B cell (primary cell): ENCODE measurements around the gene NIPBL. TPM values are rescaled to one million over a fixed set of nuclear protein-coding genes. Genes with fewer than 3 reads are reported as not detected.

Source experiments
- ATAC-seq: fragments of 200-7000 bp; cut with Tn5 transposase; one replicate; pipeline ENCODE4 v1.10.0; 2021; ENCODE audit warnings: low read depth, mild to moderate bottlenecking, moderate number of reproducible peaks, moderate library complexity
- CTCF ChIA-PET: fragments of 350-600 bp; sonication (Branson Sonifier 250); formaldehyde crosslinking; loops from one replicate; lab custom pipeline; 2021; ENCODE audit warnings: antibody characterized with exemption, inconsistent platforms; lab: Charles Lee
- POLR2A ChIA-PET: fragments of 350-600 bp; sonication (Branson Sonifier 250); formaldehyde crosslinking; loops from one replicate; lab custom pipeline; 2021; ENCODE audit warnings: antibody characterized with exemption; lab: Charles Lee
- DNase-seq: peaks from one replicate; pipeline ENCODE4 v3.0.0; 2013
- H2AFZ ChIP-seq: 2 replicates; pipeline ENCODE4 v1.6.1; 2012; ENCODE audit warnings: mild to moderate bottlenecking, low read depth, low read length; ENCODE audit not compliant: insufficient read depth, poor library complexity, severe bottlenecking
- H3K27ac ChIP-seq, 2 donors: 1 replicate in 1 of 2; 2 replicates in 1 of 2; pipeline ENCODE4 v1.5.1; 2012 to 2013; ENCODE audit warnings: low read length in 2 of 2, mild to moderate bottlenecking in 2 of 2, moderate library complexity in 1 of 2
- H3K27me3 ChIP-seq, 4 experiments: fragments of 200-600 bp in 1 of 4; sonication (generic) in 1 of 4; replicated peaks in 1 of 4; 1 replicate in 2 of 4; 2 replicates in 2 of 4; pipeline versions ENCODE4 v1.6.1 to v1.7.0; 2013 to 2016; ENCODE audit warnings: low read length in 3 of 4, mild to moderate bottlenecking in 2 of 4, mixed read lengths in 1 of 4, moderate library complexity in 1 of 4; ENCODE audit not compliant: insufficient read depth in 4 of 4, control insufficient read depth in 3 of 4; ENCODE audit errors: control extremely low read depth in 1 of 4
- H3K36me3 ChIP-seq, 2 experiments: replicated peaks in 1 of 2; 1 replicate in 1 of 2; 2 replicates in 1 of 2; pipeline versions ENCODE4 v1.6.1 to v1.7.1; 2013; ENCODE audit warnings: low read length in 1 of 2; ENCODE audit not compliant: insufficient read depth in 2 of 2, control insufficient read depth in 1 of 2; ENCODE audit errors: control extremely low read depth in 1 of 2, extremely low read depth in 1 of 2
- H3K4me1 ChIP-seq, 2 donors: fragments of 200-600 bp in 1 of 2; sonication (generic) in 1 of 2; 1 replicate in 1 of 2; 2 replicates in 1 of 2; pipeline versions ENCODE4 v1.5.1 to v1.6.1; 2013 to 2017; ENCODE audit warnings: low read length in 2 of 2; ENCODE audit not compliant: control insufficient read depth in 2 of 2, insufficient read depth in 2 of 2
- H3K4me2 ChIP-seq: replicated peaks from 2 replicates; pipeline ENCODE3; 2012; ENCODE audit warnings: mild to moderate bottlenecking, low read depth, low read length; ENCODE audit not compliant: poor library complexity, severe bottlenecking
- H3K4me3 ChIP-seq, 5 experiments: fragments of 200-600 bp in 1 of 5; sonication (generic) in 1 of 5; 1 replicate in 3 of 5; 2 replicates in 2 of 5; pipeline versions ENCODE4 v1.5.1 to v1.7.0; 2011 to 2016; ENCODE audit warnings: low read length in 4 of 5, mild to moderate bottlenecking in 4 of 5, low read depth in 2 of 5, control low read depth in 1 of 5, moderate library complexity in 1 of 5; ENCODE audit not compliant: insufficient read depth in 1 of 5; ENCODE audit errors: control extremely low read depth in 1 of 5, extremely low read depth in 1 of 5
- H3K79me2 ChIP-seq: fragments of 200-600 bp; sonication (generic); one replicate; pipeline ENCODE4 v1.6.0; 2016; ENCODE audit warnings: low read length; ENCODE audit not compliant: control insufficient read depth, insufficient read depth
- H3K9ac ChIP-seq: fragments of 200-600 bp; sonication (generic); 2 replicates; pipeline ENCODE4 v1.6.1; 2017; ENCODE audit warnings: mild to moderate bottlenecking, low read length, moderate library complexity
- H3K9me3 ChIP-seq, 3 donors: one replicate each; pipeline versions ENCODE4 v1.6.1 to v1.7.1; 2013; ENCODE audit warnings: low read length in 2 of 3; ENCODE audit not compliant: control insufficient read depth in 2 of 3, insufficient read depth in 1 of 3; ENCODE audit errors: control extremely low read depth in 1 of 3
- H4K20me1 ChIP-seq: 2 replicates; pipeline ENCODE4 v1.6.0; 2012; ENCODE audit warnings: mild to moderate bottlenecking, low read length; ENCODE audit not compliant: insufficient read depth, control insufficient read depth, poor library complexity, severe bottlenecking
- H3K27ac Mint-ChIP-seq: one replicate; pipeline ENCODE4 v1.8.0; 2021; ENCODE audit warnings: mixed read lengths
- H3K27me3 Mint-ChIP-seq: one replicate; pipeline ENCODE4 v1.8.0; 2021; ENCODE audit warnings: mixed read lengths
- H3K4me1 Mint-ChIP-seq: one replicate; pipeline ENCODE4 v1.8.0; 2021; ENCODE audit warnings: mixed read lengths
- H3K4me3 Mint-ChIP-seq: one replicate; pipeline ENCODE4 v1.8.0; 2021; ENCODE audit warnings: mixed read lengths
- H3K9me3 Mint-ChIP-seq: one replicate; pipeline ENCODE4 v1.8.0; 2022; ENCODE audit warnings: mixed read lengths; ENCODE audit not compliant: insufficient read depth
- EZH2 ChIP-seq: IDR thresholded peaks from 2 replicates; pipeline ENCODE4 v1.6.1; 2012; ENCODE audit warnings: borderline replicate concordance, low read depth, mild to moderate bottlenecking, moderate library complexity, low read length; ENCODE audit not compliant: insufficient read depth, poor library complexity, severe bottlenecking
- WGBS: methylation state at CpG from one replicate; pipeline ENCODE4 v1.1.5; 2013; ENCODE audit warnings: missing lambda C conversion rate; ENCODE audit not compliant: insufficient coverage; 5-methylcytosine and 5-hydroxymethylcytosine counted together
- intact Hi-C: fragments of 100-400 bp; cut with micrococcal nuclease; formaldehyde crosslinking; loops from one replicate; pipeline ENCODE4 v1.10.0; 2022
- polyA plus RNA-seq: library from polyadenylated mRNA; depleted of rRNA; stranded (reverse); fragments of >200 nt; gene quantifications from 2 replicates; pipeline ENCODE4 v1.2.3, GENCODE V29; 2012
- total RNA-seq, 2 donors: library from RNA; stranded (reverse); fragments of 120-200 nt in 1 of 2; gene quantifications; 1 replicate in 1 of 2; 2 replicates in 1 of 2; pipeline versions ENCODE4 v1.2.3 to v1.2.4, GENCODE V29; 2013 to 2022
- TF ChIP-seq, protein P1 (sequence below): fragments of 200-600 bp; IDR thresholded peaks from one replicate; pipeline ENCODE4 v1.8.0; 2022; ENCODE audit warnings: antibody characterized with exemption, mild to moderate bottlenecking

NIPBL gene
- total and polyA plus RNA-seq, 2 donors (not counting 1 experiment from before 2014, with no cell fraction given): 24.7 to 112 TPM

- CTCF ChIA-PET: no interaction called here
These were observed 39.7 kb upstream of the NIPBL start for GRCh38 chr5:36836831-36837230.

More at GRCh38 chr5:36836831-36837230, 39.7 kb upstream of the NIPBL start:
- H3K9ac ChIP-seq: no peak overlapping the region
- H3K4me3 Mint-ChIP-seq: no peak overlapping the region
- intact Hi-C loops: no loop called here
- DNase-seq: no peak
- no peaks in the 10 kb centered on the region for H3K27me3 ChIP-seq
- no peak overlapping the region for H3K27ac ChIP-seq
- H3K4me1 ChIP-seq: peaks cover under 1 to 2% of the 10 kb centered on the region in 2 donors
- H3K27ac Mint-ChIP-seq: no peak overlapping the region
- no peaks in the 10 kb centered on the region for H3K9me3 ChIP-seq
- no peaks in the 10 kb centered on the region for H3K79me2 ChIP-seq
- no peaks in the 10 kb centered on the region for H3K9me3 Mint-ChIP-seq
- H2AFZ ChIP-seq: no peak overlapping the region
- no peaks in the 10 kb centered on the region for H4K20me1 ChIP-seq
- H3K4me2 ChIP-seq: no peak overlapping the region
- no peak for TF ChIP-seq EZH2
- TF ChIP-seq, protein P1, sequence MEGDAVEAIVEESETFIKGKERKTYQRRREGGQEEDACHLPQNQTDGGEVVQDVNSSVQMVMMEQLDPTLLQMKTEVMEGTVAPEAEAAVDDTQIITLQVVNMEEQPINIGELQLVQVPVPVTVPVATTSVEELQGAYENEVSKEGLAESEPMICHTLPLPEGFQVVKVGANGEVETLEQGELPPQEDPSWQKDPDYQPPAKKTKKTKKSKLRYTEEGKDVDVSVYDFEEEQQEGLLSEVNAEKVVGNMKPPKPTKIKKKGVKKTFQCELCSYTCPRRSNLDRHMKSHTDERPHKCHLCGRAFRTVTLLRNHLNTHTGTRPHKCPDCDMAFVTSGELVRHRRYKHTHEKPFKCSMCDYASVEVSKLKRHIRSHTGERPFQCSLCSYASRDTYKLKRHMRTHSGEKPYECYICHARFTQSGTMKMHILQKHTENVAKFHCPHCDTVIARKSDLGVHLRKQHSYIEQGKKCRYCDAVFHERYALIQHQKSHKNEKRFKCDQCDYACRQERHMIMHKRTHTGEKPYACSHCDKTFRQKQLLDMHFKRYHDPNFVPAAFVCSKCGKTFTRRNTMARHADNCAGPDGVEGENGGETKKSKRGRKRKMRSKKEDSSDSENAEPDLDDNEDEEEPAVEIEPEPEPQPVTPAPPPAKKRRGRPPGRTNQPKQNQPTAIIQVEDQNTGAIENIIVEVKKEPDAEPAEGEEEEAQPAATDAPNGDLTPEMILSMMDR: no peak
- 0% methylated on average over 1 of the region's 1 CpG for WGBS
- H3K4me1 Mint-ChIP-seq: peaks cover 8% of the 10 kb centered on the region
- H3K27me3 Mint-ChIP-seq: no peaks in the 10 kb centered on the region
- no peak overlapping the region for H3K4me3 ChIP-seq
- no peak for ATAC-seq
- POLR2A ChIA-PET: no interaction called here
- no peaks in the 10 kb centered on the region for H3K36me3 ChIP-seq
